Lower leg skin (tissue), 4 donors: ENCODE results near the gene BMP6. TPM values are rescaled to one million over a fixed set of nuclear protein-coding genes. Genes with fewer than 3 reads are reported as not detected.
A peak's percentile ranks its signal among the peaks of the same experiment; 100 is the strongest.

Source experiments
- DNase-seq, 2 donors: peaks; one replicate each; pipeline ENCODE4 v3.0.0-alpha.2; 2019; ENCODE audit warnings: low spot score in 2 of 2
- H3K4me3 ChIP-seq: fragments of 200-600 bp; sonication (generic); 2 replicates; pipeline ENCODE4 v1.5.1; 2017; ENCODE audit warnings: mild to moderate bottlenecking, low read depth; ENCODE audit not compliant: poor library complexity, severe bottlenecking
- POLR2A ChIP-seq, 2 donors: fragments of 450-650 bp; IDR thresholded peaks; one replicate each; pipeline ENCODE4 v1.6.1; 2016 to 2017; ENCODE audit warnings: antibody characterized with exemption in 2 of 2, mild to moderate bottlenecking in 1 of 2, moderate library complexity in 1 of 2
- WGBS, 2 donors: methylation state at CpG; one replicate each; pipeline ENCODE4 v1.1.5; 2018; 5-methylcytosine and 5-hydroxymethylcytosine counted together
- intact Hi-C: fragments of 100-400 bp; cut with DNase I; formaldehyde crosslinking; loops from one replicate; pipeline ENCODE4 v1.15.0; 2023; ENCODE audit warnings: low total_unique reads
- total RNA-seq, 4 donors: library from RNA; depleted of rRNA; stranded (reverse); fragments of >200 nt; gene quantifications; one replicate each; pipeline ENCODE4 v1.1.0, GENCODE V29; 2016
- TF ChIP-seq, protein P1 (sequence below), 3 donors: fragments of 450-650 bp; IDR thresholded peaks; one replicate each; pipeline ENCODE4 v1.5.1; 2016; ENCODE audit warnings: antibody characterized with exemption in 3 of 3, mild to moderate bottlenecking in 3 of 3, moderate library complexity in 2 of 3

BMP6 gene
- total RNA-seq = 10 to 100 TPM in 1 of 4 donors, 1 to 10 TPM in 3; 1.7 to 11.2 (median 6.2) TPM

DNA sequence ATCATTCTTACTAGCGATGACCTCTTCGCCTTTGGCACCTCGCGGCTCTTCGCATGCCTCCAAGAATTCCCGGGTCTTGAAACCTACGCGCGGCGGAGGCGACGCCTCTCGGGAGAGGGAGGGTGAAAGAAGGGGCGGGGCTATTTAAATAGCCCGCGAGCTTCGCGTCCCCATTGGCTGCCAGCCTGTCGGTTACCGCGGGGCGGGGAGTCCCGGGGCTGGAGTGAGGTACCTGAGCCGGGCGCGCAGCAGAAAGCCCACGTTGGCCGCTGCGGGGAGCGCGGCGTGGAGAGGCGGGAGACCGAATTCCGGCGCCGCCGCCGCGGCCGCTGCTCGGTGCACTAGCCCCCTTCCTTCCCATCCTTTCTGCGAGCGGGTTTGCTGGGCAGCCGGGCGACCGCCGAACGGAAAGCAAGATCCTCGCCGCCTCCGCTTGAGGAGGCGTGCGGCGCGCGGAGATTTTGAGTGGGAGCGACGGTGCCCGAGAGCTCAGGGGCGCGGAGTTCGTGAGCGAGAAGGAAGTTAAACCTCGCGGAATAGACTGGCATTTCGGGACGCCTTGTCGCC lies at the start of gene BMP6:
Gene BMP6, plus strand, starts transcription at position 251 of the 567 bp plus-strand sequence. CDS start 857 bp downstream, outside the sequence.
- TF ChIP-seq POLR2A (IDR thresholded peaks at IDR 0.05) = no peak
- TF ChIP-seq, protein P1, sequence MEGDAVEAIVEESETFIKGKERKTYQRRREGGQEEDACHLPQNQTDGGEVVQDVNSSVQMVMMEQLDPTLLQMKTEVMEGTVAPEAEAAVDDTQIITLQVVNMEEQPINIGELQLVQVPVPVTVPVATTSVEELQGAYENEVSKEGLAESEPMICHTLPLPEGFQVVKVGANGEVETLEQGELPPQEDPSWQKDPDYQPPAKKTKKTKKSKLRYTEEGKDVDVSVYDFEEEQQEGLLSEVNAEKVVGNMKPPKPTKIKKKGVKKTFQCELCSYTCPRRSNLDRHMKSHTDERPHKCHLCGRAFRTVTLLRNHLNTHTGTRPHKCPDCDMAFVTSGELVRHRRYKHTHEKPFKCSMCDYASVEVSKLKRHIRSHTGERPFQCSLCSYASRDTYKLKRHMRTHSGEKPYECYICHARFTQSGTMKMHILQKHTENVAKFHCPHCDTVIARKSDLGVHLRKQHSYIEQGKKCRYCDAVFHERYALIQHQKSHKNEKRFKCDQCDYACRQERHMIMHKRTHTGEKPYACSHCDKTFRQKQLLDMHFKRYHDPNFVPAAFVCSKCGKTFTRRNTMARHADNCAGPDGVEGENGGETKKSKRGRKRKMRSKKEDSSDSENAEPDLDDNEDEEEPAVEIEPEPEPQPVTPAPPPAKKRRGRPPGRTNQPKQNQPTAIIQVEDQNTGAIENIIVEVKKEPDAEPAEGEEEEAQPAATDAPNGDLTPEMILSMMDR (IDR thresholded peaks at IDR 0.05) = no peak
- peak; percentile 81 to 96 for DNase-seq
- WGBS, 2 donors = 1% methylated on average over 39 to 54 of the region's 69 CpGs
- intact Hi-C loops = loop anchor here (5.0 kb wide), 1 partner anchor 336 kb away; the partner anchor contains the start of gene BLOC1S5
- peak within 1 kb of the TSS; percentile 28 for H3K4me3 ChIP-seq

GRCh38 chr6:7677229-7677628 lies 48.7 kb upstream of the BMP6 start:
- DNase-seq = no peak
- TF ChIP-seq, protein P1 (IDR thresholded peaks at IDR 0.05) = no peak
- no peak for TF ChIP-seq POLR2A (IDR thresholded peaks at IDR 0.05)
- intact Hi-C loops = no loop called here
- H3K4me3 ChIP-seq = no peak overlapping the region
- 91 to 94% methylated on average over 5 of the region's 5 CpGs for WGBS, 2 donors

DNA sequence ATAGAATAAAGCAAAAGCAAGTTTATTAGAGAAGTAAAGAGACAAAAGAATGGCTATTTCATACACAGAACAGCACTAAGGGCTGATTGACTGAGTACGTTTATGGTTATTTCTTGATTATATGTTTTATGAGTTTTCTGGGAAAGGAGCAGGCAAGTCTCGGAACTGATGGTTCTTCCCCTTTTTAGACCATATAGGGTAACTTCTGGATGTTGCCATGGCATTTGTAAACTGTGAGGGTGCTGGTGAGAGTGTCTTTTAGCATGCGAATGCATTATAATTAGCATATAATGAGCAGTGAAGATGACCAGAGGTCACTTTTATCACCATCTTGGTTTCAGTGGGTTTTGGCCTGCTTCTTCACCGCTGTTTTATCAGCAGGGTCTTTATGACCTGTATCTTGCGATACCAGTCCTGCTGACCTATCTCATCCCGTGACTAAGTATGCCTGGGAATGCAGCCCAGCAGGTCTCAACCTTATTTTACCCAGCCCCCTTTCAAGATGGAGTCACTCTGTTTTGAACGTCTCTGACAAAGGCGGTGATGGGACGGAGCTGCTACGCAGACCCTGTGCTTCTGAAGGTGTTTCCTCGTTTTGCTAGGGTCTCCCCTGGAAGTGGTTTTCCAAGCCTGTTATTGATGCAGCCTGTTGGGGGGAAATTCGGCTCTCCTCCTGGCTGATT lies 45.4 kb upstream of the BMP6 start:
- TF ChIP-seq, protein P1 (IDR thresholded peaks at IDR 0.05) = no peak
- TF ChIP-seq POLR2A (IDR thresholded peaks at IDR 0.05) = no peak
- intact Hi-C loops = no loop called here
- no peak for DNase-seq
- 85 to 86% methylated on average over 12 of the region's 12 CpGs for WGBS, 2 donors
- no peak overlapping the region for H3K4me3 ChIP-seq

DNA sequence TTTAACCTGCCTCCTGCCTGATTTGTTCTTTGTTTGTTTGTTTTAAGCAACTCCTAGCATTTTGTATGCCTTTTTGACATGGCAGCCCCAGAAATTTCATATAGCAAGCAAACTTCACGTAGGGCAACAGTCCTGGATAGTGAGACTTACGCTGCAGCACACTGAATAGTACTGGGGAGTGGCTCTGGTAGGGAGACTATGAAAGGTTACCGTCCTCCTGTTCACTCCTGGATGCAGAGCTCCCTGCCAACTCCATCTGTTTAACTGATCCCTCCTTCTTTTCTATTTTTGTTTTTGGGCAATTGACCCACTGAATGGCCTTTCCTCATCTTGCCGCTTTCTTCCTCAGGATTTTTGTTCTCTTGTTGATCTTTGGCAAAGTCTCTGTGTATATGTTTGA lies 44.5 kb upstream of the BMP6 start:
- TF ChIP-seq, protein P1 (IDR thresholded peaks at IDR 0.05) = no peak
- TF ChIP-seq POLR2A (IDR thresholded peaks at IDR 0.05) = no peak
- DNase-seq = no peak
- intact Hi-C loops = no loop called here
- 68 to 71% methylated on average over 4 of the region's 4 CpGs for WGBS, 2 donors
- H3K4me3 ChIP-seq = no peak overlapping the region

- TF ChIP-seq, protein P1 (IDR thresholded peaks at IDR 0.05) = no peak
- TF ChIP-seq POLR2A (IDR thresholded peaks at IDR 0.05) = no peak
- no peak for DNase-seq
- intact Hi-C loops = no loop called here
- 68 to 74% methylated on average over 1 of the region's 1 CpG for WGBS, 2 donors
- H3K4me3 ChIP-seq = no peak overlapping the region
Observed at GRCh38 chr6:7684076-7684475, 41.8 kb upstream of the BMP6 start.
